GM18505 (cell line): ENCODE data around the gene CDH13.

ENCODE experiments used
- ATAC-seq: cut with Tn5 transposase; IDR thresholded peaks from one replicate; pipeline ENCODE4 v1.9.1; 2021; ENCODE audit not compliant: unreplicated experiment
- POLR2A ChIP-seq: IDR thresholded peaks from 4 replicates; pipeline ENCODE4 v1.6.1; 2011; ENCODE audit warnings: borderline replicate concordance; ENCODE audit not compliant: insufficient read depth, insufficient read length; ENCODE audit errors: extremely low read depth

CDH13 gene

DNA sequence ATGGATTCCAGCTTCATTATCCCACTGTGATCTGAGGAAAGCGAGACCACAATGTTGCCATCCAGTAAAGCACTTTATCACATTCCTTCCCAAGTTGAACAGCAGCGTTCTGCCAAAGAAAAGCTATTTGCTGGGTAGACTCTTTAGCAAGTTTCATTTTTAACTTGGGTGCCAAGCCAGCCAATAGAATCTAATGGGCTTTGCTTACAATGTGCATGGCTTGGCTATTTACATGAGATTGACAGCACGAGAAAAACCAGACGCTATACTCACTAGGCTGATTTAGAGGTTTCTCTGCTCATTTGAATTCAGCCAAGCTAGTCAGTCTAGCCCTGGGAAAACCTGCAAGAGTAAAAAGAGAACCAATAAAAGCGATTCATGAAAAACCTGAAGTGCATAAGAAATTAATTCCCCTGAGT lies 108.9 kb downstream of the CDH13 start:
- TF ChIP-seq POLR2A, result no peak
- ATAC-seq, result no peak

DNA sequence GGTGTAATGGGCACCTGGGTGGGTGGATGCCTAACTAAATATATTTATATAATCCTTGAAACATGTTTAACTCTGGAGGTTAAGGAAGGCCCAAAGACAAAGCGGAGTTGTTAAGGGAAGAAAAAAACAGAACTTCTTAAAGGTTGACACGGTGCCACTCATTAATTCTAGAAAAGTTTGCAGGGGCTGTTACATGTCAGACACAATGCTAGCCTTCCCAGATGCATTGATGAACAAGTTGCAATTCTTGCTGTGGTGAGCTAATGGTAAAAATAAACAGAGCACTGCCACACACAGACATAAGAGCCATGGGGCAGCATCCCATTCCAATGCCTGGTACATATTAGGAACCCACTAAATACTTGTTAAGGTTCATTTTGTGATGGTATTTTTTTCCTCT lies 109.5 kb downstream of the CDH13 start:
- TF ChIP-seq POLR2A, result no peak
- no peak for ATAC-seq

DNA sequence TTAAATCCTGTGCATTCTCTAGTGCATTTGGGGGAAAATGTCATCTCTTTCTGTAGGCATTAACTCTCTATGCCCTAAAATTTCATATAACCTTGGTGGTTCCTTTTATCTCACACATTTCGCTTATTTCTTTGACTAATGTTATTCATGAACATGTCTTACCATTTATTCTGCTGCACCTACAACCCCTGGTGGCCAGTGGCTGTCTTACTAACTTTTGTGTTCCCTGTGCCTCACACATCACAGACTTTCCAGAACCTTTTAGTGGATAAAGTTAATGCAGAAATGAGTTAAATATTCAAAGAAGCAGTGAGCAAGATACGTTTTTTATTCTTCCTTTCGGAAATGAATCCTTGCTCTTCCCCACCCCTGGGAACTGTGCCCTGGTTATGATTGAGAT lies 111.9 kb downstream of the CDH13 start:
- ATAC-seq, result no peak
- TF ChIP-seq POLR2A, result no peak

DNA sequence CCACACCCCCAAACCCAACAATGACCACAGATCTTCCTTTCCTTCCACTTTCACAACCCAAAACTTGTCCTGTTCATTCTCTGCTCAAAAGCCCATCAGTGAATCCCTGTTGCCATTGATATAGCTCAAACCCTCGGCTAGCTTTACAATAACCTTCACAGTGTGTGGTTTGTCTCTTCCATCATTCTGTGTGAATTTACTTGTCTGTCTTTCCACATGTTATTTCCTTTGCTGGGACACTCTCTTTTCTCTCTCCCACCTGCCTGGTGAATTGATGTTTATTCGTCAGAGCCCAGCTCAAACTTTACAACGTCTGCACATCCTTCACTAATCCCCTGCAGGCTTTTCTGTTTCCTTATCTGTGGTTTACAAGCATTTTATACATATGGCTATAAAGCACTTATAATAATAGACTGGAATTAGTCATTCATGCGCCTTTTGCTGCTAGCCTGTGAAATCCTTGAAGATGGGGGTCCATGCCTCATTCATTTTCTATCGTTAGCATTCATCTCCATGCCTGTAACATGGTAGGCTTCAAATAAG lies 114.4 kb downstream of the CDH13 start:
- ATAC-seq, result no peak
- TF ChIP-seq POLR2A, result no peak

GRCh38 chr16:82744958-82745357 lies 118.2 kb downstream of the CDH13 start:
- no peak for TF ChIP-seq POLR2A
- ATAC-seq, result no peak

DNA sequence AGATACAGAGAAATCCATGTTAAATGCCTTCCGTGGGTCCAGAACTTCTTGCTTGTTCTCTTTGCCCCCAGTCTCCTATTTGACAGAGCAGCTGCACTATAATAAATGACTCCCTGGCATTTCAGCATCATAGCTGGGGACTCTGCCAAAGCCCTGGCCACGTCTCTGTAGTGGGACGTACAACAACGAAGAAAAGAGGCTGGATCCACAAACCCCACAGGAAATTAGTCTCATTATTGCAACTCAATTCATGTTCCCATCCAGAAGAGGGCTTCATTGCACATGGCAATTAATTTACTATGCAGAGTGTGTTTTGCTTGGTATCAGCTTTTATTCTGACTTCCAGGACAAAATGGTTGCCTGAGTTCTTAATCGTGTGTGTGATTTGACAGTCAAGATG lies 121.3 kb downstream of the CDH13 start:
- ATAC-seq, result no peak
- TF ChIP-seq POLR2A, result no peak

GRCh38 chr16:82750068-82750467 lies 123.3 kb downstream of the CDH13 start:
- ATAC-seq, result no peak

DNA sequence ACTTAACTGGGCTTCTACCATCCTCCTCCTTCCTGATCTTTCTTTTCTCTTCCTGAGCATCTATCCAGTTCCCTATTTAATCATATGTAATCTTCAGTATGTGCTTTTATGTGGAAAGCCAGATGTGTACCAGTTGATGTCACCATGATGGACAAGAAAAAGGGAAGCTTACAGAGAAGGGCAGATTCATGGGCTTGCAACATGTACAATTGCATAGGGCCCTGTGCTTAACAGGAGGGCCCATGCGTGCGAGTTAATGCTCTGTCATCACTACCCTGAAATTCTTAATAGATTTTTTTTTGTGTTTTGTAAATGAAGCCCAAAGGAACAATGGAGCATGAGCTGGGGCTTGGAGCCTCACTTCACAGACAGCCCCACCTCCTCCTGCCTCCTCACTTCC lies 124.3 kb downstream of the CDH13 start:
- ATAC-seq, result no peak
- no peak for TF ChIP-seq POLR2A

More at GRCh38 chr16:82750068-82750467, 123.3 kb downstream of the CDH13 start:
- no peak for TF ChIP-seq POLR2A

GRCh38 chr16:82752172-82752571 lies 125.4 kb downstream of the CDH13 start:
- no peak for ATAC-seq
- TF ChIP-seq POLR2A, result no peak

GRCh38 chr16:82753821-82754220 lies 127.1 kb downstream of the CDH13 start:
- no peak for ATAC-seq
- TF ChIP-seq POLR2A, result no peak

GRCh38 chr16:82754716-82755513 lies 128.1 kb downstream of the CDH13 start:
- ATAC-seq, result no peak

DNA sequence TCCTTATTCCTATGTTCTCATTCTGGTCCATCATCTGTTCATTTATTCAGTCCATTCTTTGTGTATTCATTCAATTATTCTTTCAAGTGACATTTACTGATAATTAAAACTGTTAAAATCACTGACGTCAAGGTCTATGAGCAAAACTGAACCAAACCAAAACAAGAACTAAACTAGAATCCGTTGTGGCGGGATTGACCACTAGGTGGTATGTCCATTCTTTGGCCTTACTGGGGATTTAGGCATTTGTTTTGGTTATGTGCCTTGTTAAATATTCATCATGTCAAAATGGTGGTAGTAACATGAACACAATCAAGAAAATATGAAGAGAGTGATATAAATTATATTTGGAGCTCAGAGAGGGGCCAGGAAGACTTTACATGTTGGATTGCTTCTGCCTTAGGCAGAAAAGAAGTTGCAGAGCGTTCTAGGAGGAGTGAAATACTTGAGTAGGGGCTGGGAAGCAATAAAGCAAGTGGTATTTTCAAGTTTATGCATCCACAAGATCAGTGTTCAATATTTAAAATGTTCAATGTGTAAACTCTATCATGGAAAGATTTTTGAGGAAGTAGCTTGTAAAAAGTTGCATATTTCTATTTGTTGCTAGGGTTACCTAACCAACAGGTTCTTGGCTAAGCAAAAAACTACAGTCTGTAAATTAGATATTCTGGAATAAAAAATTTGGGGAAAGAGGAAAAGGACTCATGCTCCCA lies 129.0 kb downstream of the CDH13 start:
- no peak for TF ChIP-seq POLR2A
- ATAC-seq, result no peak

More at GRCh38 chr16:82754716-82755513, 128.1 kb downstream of the CDH13 start:
- TF ChIP-seq POLR2A, result no peak

DNA sequence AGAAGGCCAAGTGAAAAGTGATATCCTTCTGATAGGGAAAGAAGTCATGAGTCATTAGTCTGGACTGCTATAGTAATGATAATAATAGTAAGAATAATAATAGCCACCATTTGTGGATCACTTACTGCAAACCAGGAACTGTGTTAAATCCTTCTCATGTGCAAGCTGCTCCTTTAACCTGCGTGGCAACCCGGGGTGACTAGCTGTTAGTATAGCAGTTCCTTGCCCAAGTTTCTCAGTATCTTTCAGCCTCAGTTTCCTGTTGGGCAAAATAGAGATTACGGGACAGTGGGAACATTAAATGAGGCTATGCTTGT lies 129.5 kb downstream of the CDH13 start:
- no peak for TF ChIP-seq POLR2A
- no peak for ATAC-seq

DNA sequence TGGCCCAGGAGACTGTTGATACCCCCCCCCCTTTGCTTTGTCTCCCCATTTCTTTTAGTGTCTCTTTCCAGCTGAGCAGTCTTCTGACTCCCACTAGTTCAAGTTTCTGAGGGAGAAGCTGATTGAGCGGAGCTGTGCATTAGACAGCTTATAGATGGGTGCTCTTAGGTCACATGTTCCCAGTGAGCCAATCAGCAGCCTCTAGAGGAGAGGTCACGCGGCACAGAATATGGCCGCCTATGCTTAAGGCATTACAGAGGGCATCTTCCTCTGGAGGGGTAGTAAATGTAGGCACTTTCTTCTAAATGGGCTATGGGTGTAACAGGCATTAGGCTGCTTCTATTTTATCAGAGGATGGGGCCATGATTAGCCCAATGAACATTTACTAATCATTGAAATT lies 131.6 kb downstream of the CDH13 start:
- TF ChIP-seq POLR2A, result no peak
- ATAC-seq, result no peak
